ENCODE measurements around the gene BOK.
A peak's percentile ranks its signal among the peaks of the same experiment; 100 is the strongest.
"Not testable (repeated sequence)": the region's sequence is repeated elsewhere in the genome, so short reads cannot be mapped to it uniquely, and the experiment has no call there.

The BOK gene

DNA sequence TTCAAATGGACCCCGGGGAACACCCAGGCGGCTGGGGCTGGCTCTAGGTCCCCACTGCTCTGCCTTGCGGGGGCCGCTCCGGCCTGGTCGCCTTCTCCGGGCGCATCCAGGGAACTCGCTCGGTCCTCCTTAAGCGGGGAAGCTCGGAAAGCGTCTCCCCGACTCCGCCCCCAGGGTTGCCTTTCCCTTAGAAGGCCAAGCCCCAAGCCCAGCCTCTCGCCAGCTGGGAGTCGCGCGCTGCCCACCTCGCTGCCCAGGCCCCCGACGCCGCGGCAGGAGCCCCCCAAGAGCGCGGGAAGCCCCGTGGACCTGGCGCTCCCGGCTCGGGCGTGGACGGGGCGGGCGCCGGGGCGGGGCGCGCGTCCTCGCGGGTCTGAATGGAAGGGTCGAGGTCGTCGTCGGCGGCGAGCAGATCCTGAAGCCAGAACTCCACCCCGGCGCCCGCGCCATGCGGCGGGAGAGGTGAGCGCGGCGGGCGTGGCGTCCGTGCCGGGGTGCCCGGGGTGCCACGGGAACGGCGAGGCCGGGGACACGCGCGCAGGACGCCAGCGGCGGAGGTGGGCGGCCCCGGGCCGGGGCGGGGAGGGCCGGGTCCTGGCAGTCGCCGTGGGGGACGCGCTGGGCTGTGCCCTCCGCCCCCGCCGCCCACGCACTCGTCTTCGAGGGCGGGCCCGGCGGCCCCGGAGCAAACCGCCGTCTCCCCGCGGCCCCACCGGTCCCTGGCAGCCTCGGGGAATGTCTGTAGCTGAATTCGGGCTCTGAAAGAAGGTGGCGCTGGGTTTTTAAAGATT is at the start of gene BOK:
Gene BOK (plus strand): TSS at position 214 of the 791 bp plus-strand sequence. CDS start 739 bp downstream, outside the sequence.
- Histone ChIP-seq H3K27me3 (ENCODE audit: control insufficient read depth, insufficient read depth, low read length) (peaks cover 6% of the 10 kb centered on the region), H3K9ac (ENCODE audit: low read depth, low read length) (peak within 1 kb of the TSS; percentile 61), H3K36me3 (ENCODE audit: control insufficient read depth, insufficient read depth, low read length) (peaks cover 5% of the 10 kb centered on the region), H3K9me3 (ENCODE audit: control insufficient read depth, insufficient read depth, low read length) (no peaks in the 10 kb centered on the region), H3K4me3 (ENCODE audit: low read depth, low read length) (peak within 1 kb of the TSS; percentile 74), H3K4me1 (ENCODE audit: control insufficient read depth, insufficient read depth, low read length) (peaks cover 9% of the 10 kb centered on the region; the same call in 1 of the 2 replicates), H3K27ac (ENCODE audit: low read depth, low read length) (peak within 1 kb of the TSS; percentile 42)

DNA sequence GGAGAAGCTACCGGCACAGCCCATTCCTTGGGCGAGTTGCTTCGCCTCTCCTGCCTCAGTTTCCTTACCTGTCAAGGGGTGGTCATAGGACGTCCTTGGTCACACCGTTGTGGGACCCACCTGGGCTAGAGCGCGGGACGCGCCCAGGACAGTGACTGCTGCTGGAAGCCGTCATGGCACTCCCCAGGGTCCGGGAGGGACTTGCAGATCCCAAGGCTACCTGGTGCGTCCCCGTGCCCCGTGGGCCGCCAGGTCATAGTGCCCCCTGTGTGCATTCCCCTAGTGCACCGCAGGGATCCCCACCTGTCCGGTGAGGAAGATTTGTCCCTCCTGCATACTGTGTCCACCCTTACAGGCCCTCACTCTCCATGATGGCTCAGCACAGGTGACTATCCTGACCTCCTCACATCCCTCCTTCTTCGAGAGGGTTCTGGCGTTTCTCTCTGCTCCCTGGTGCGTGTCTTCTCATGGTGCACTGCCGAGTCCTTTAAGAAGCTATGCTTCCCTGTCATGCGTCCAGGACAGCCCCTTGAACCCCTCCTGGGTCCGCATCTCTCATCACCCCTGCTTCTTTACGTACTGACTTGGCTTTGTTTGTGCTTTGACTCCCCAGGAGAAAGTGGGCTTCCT is 49.3 kb upstream of the BOK start:
- Histone ChIP-seq H3K4me1 (ENCODE audit: control insufficient read depth, insufficient read depth, low read length) (peaks cover 11% of the 10 kb centered on the region; the same call in 1 of the 2 replicates), H3K9me3 (ENCODE audit: control insufficient read depth, insufficient read depth, low read length) (no peaks in the 10 kb centered on the region), H3K9ac (ENCODE audit: low read depth, low read length) (peak overlapping the region; percentile 56), H3K4me3 (ENCODE audit: low read depth, low read length) (peak overlapping the region; percentile 80), H3K27me3 (ENCODE audit: control insufficient read depth, insufficient read depth, low read length) (peaks cover 6% of the 10 kb centered on the region), H3K36me3 (ENCODE audit: control insufficient read depth, insufficient read depth, low read length) (no peaks in the 10 kb centered on the region; the same call in 1 of the 2 replicates), H3K27ac (ENCODE audit: low read depth, low read length) (peak overlapping the region; percentile 51)

DNA sequence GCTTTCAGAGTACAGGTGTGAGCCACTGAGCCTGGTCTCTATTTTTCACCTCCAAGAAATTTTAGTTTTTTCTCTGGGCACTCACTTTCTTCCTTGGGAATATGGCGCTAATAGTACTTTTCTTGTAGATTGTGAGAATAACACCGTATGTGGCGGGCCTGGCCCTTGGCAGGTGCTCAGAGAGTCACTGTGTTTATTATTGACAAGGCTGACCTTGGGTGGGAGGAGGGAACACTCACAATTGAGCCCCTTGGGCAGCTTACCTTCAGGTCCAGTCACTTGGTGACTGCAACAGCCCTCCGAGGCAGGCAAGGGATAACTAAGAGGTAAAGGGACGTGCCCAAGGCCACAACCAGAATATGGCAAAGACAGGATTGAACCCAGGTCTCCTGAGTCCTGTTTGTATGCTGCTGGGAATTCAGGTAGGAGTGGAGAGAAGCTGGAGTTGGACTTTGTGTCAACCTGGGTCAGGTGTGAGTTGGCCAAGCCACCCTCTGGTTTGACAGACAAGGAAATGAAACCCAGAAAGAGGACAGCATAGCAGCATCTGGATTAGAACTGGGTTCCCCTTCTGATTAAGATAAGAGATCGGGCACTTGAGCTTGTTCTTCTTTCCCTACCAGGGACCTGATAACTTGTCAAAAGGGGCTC is 47.3 kb upstream of the BOK start:
- H3K27me3 ChIP-seq (ENCODE audit: control insufficient read depth, insufficient read depth, low read length): peaks cover 6% of the 10 kb centered on the region
- no peak overlapping the region for H3K27ac ChIP-seq (ENCODE audit: low read depth, low read length)
- H3K36me3 ChIP-seq (ENCODE audit: control insufficient read depth, insufficient read depth, low read length): no peaks in the 10 kb centered on the region; the same call in 1 of the 2 replicates
- no peaks in the 10 kb centered on the region for H3K9me3 ChIP-seq (ENCODE audit: control insufficient read depth, insufficient read depth, low read length)
- H3K9ac ChIP-seq (ENCODE audit: low read depth, low read length): no peak overlapping the region
- no peak overlapping the region for H3K4me3 ChIP-seq (ENCODE audit: low read depth, low read length)
- H3K4me1 ChIP-seq (ENCODE audit: control insufficient read depth, insufficient read depth, low read length): peaks cover 11% of the 10 kb centered on the region; the same call in 1 of the 2 replicates

DNA sequence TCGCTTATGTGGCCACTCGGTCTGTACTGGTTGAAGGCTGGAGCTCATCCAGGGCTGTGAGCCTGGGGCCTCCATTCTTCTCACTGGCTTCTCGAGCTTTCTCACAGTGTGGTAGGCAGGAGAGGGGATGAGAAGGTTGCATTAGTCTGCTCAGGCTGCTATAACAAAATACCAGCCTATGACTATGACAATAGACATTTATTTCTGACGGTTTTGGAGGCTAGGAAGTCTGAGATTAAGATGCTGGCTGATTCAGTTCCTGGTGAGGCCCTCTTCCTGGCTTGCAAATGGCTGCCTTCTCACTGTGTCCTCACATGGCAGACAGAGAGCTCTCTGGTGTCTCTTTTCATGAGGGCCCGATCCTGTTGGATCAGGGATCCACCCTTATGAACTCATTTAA is 44.0 kb upstream of the BOK start:
- no peak overlapping the region for H3K9ac ChIP-seq (ENCODE audit: low read depth, low read length)
- no peaks in the 10 kb centered on the region for H3K9me3 ChIP-seq (ENCODE audit: control insufficient read depth, insufficient read depth, low read length)
- no peaks in the 10 kb centered on the region for H3K36me3 ChIP-seq (ENCODE audit: control insufficient read depth, insufficient read depth, low read length)
- no peak overlapping the region for H3K4me3 ChIP-seq (ENCODE audit: low read depth, low read length)
- peaks cover under 1% of the 10 kb centered on the region; the same call in 1 of the 2 replicates for H3K4me1 ChIP-seq (ENCODE audit: control insufficient read depth, insufficient read depth, low read length)
- H3K27me3 ChIP-seq (ENCODE audit: control insufficient read depth, insufficient read depth, low read length): peaks cover 2% of the 10 kb centered on the region
- no peak overlapping the region for H3K27ac ChIP-seq (ENCODE audit: low read depth, low read length)

DNA sequence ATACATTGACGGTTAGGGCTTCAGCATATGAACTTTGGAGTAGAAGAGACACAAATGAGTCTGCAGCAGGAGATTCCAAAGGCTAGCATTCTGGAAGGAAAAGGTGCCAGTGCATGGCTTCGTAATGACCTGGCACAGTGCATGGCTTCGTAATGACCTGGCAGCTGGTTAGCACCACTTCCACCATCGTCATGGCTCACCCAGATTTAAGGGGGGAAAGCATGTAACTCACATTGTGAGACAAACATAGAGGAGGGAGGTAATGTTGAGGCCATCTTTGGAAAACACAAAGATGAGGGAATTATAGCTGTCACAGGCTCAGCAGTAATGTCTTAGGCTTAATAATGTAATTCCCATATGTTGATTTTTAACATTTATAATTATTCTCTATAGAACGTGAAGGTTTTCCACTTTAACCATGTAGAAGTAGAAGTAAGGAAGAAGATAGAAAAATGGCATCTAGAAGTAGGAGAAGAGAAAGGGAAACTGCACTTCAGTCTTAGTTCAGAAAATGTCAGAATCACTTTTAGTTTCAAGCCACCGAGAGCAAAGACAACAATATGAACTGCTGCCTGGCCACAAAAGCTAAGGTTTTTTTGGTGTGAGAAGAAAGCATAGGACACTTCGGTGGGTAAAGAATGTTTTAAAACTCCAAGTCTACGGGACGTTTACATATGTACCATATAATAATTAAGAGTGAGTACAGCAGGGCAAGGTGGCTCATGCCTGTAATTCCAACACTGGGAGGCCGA is 43.4 kb upstream of the BOK start:
- Histone ChIP-seq H3K27me3 (ENCODE audit: control insufficient read depth, insufficient read depth, low read length) (no peaks in the 10 kb centered on the region), H3K27ac (ENCODE audit: low read depth, low read length) (no peak overlapping the region), H3K9ac (ENCODE audit: low read depth, low read length) (no peak overlapping the region), H3K36me3 (ENCODE audit: control insufficient read depth, insufficient read depth, low read length) (no peaks in the 10 kb centered on the region), H3K4me1 (ENCODE audit: control insufficient read depth, insufficient read depth, low read length) (no peaks in the 10 kb centered on the region), H3K9me3 (ENCODE audit: control insufficient read depth, insufficient read depth, low read length) (no peaks in the 10 kb centered on the region), H3K4me3 (ENCODE audit: low read depth, low read length) (no peak overlapping the region)

DNA sequence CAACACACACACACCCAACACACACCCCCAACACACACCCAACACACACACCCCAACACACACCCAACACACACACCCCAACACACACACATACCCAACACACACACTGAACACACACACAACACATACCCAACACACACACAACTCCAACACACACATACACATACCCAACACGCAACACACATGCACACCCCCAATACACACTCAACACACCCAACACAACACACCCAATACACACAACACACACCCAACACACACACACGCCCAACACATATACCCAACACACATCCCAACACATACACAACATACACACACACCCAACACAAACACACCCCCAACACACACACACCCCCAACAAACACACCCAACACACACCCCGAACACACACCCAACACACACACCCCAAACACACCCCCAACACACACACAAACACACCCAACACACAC is 42.0 kb upstream of the BOK start:
- H3K9me3 ChIP-seq (ENCODE audit: control insufficient read depth, insufficient read depth, low read length): no peaks in the 10 kb centered on the region
- no peak overlapping the region for H3K27ac ChIP-seq (ENCODE audit: low read depth, low read length)
- no peaks in the 10 kb centered on the region for H3K27me3 ChIP-seq (ENCODE audit: control insufficient read depth, insufficient read depth, low read length)
- no peak overlapping the region for H3K4me3 ChIP-seq (ENCODE audit: low read depth, low read length)
- H3K36me3 ChIP-seq (ENCODE audit: control insufficient read depth, insufficient read depth, low read length): no peaks in the 10 kb centered on the region
- no peak overlapping the region for H3K9ac ChIP-seq (ENCODE audit: low read depth, low read length)
- no peaks in the 10 kb centered on the region for H3K4me1 ChIP-seq (ENCODE audit: control insufficient read depth, insufficient read depth, low read length)

DNA sequence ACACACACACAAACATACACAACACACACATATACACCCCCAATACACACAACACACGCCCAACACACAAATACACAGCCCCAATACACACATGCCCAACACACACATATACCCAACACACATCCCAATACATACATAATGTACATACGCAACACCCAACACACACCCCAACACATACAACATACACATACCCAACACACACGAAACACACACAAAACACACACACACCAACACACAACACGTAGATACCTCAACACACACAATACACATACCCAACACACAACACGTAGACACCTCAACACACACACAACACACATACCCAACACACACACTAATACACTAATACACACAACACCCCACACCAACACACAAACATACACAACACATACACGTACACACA is 41.2 kb upstream of the BOK start:
- no peaks in the 10 kb centered on the region for H3K27me3 ChIP-seq (ENCODE audit: control insufficient read depth, insufficient read depth, low read length)
- H3K9ac ChIP-seq (ENCODE audit: low read depth, low read length): no peak overlapping the region
- no peaks in the 10 kb centered on the region for H3K36me3 ChIP-seq (ENCODE audit: control insufficient read depth, insufficient read depth, low read length)
- H3K4me3 ChIP-seq (ENCODE audit: low read depth, low read length): no peak overlapping the region
- H3K9me3 ChIP-seq (ENCODE audit: control insufficient read depth, insufficient read depth, low read length): no peaks in the 10 kb centered on the region
- no peak overlapping the region for H3K27ac ChIP-seq (ENCODE audit: low read depth, low read length)
- H3K4me1 ChIP-seq (ENCODE audit: control insufficient read depth, insufficient read depth, low read length): no peaks in the 10 kb centered on the region

- H3K9me3 ChIP-seq (ENCODE audit: control insufficient read depth, insufficient read depth, low read length): no peaks in the 10 kb centered on the region
- no peak overlapping the region for H3K4me3 ChIP-seq (ENCODE audit: low read depth, low read length)
- H3K4me1 ChIP-seq (ENCODE audit: control insufficient read depth, insufficient read depth, low read length): no peaks in the 10 kb centered on the region
- no peak overlapping the region for H3K27ac ChIP-seq (ENCODE audit: low read depth, low read length)
- no peaks in the 10 kb centered on the region for H3K27me3 ChIP-seq (ENCODE audit: control insufficient read depth, insufficient read depth, low read length)
- H3K9ac ChIP-seq (ENCODE audit: low read depth, low read length): no peak overlapping the region
- no peaks in the 10 kb centered on the region for H3K36me3 ChIP-seq (ENCODE audit: control insufficient read depth, insufficient read depth, low read length)
Observed at GRCh38 chr2:241519669-241520068, 38.9 kb upstream of the BOK start.

DNA sequence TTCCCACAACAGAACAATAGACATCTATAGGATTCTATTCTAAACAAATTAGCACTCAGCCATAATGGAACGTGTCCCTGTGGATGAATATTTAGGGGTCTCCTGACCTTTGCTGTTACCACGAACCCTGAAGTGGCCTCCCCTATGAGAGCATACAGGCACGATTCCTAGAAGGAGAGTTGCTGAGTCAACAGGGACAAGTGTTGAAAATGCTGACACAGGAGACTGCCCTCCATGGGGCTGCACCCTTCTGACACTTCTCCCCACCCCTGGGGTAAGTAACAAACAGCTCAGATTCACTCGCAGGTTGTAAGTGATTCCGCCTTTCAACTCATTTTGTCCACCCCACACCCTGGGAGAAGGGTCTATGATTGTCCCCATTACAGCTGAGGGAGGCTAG is 36.1 kb upstream of the BOK start:
- peaks cover 4% of the 10 kb centered on the region; the same call in 1 of the 2 replicates for H3K9me3 ChIP-seq (ENCODE audit: control insufficient read depth, insufficient read depth, low read length)
- H3K4me1 ChIP-seq (ENCODE audit: control insufficient read depth, insufficient read depth, low read length): no peaks in the 10 kb centered on the region
- H3K27ac ChIP-seq (ENCODE audit: low read depth, low read length): no peak overlapping the region
- H3K27me3 ChIP-seq (ENCODE audit: control insufficient read depth, insufficient read depth, low read length): no peaks in the 10 kb centered on the region
- H3K9ac ChIP-seq (ENCODE audit: low read depth, low read length): no peak overlapping the region
- no peaks in the 10 kb centered on the region for H3K36me3 ChIP-seq (ENCODE audit: control insufficient read depth, insufficient read depth, low read length)
- H3K4me3 ChIP-seq (ENCODE audit: low read depth, low read length): no peak overlapping the region

DNA sequence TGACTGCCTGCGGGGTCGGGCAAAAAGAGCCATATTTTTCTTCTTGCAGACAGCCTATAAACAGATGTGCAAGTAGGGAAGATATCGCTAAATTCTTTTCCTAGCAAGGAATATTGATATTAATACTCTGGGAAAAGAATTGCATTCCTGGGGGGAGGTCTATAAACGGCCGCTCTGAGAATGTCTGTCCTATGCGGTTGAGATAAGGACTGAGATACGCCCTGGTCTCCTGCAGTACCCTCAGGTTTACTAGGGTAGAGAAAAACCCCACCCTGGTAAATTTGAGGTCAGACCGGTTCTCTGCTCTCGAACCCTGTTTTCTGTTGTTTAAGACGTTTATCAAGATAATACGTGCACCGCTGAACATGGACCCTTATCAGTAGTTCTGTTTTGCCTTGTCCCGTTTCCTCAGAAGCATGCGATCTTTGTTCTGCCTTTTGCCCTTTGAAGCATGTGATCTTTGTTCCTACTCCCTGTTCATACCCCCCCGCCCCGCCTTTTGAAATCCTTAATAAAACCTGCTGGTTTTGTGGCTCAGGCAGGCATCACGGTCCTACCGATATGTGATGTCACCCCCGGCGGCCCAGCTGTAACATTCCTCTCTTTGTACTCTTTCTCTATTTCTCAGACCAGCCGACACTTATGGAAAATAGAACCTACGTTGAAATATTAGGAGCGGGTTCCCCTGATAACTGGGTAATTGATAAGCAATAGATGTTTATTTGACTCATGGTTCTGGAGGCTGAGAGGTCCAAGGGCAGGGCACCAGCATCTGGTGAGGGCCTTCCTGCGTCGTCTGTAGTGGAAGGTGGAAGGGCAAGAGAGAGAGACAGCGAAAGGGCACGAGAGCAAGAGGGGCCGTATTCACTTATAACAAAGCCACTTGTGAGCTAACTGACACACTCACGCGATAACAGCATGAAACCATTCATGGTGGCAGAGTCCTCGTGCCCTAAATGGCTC is 32.4 kb upstream of the BOK start:
- not testable (repeated sequence) for H3K9ac ChIP-seq (ENCODE audit: low read depth, low read length); H3K9me3 ChIP-seq (ENCODE audit: control insufficient read depth, insufficient read depth, low read length); H3K27ac ChIP-seq (ENCODE audit: low read depth, low read length)

More for the DNA sequence above, 32.4 kb upstream of the BOK start:
- not testable (repeated sequence) for H3K27me3 ChIP-seq (ENCODE audit: control insufficient read depth, insufficient read depth, low read length); H3K4me1 ChIP-seq (ENCODE audit: control insufficient read depth, insufficient read depth, low read length); H3K4me3 ChIP-seq (ENCODE audit: low read depth, low read length); H3K36me3 ChIP-seq (ENCODE audit: control insufficient read depth, insufficient read depth, low read length)

Measured in HUES48 (cell line).